MCF 10A (cell line): ENCODE data around the gene ARHGEF37. TPM values are rescaled to one million over a fixed set of nuclear protein-coding genes. Genes with fewer than 3 reads are reported as not detected.
A peak's percentile ranks its signal among the peaks of the same experiment; 100 is the strongest.

Source experiments
- BruUV-seq: library from RNA; stranded (reverse); fragments of 400-500 nt; replicated peaks from 2 replicates; lab custom pipeline; 2021; lab: Mats Ljungman, UMichigan
- CTCF ChIA-PET: fragments of 300-600 bp; sonication (Branson Sonifier 250); formaldehyde crosslinking; extraction: SDS; loops from one replicate; lab custom pipeline; 2021; ENCODE audit warnings: antibody characterized with exemption, inconsistent platforms; lab: Yijun Ruan, JAX
- POLR2A ChIA-PET: fragments of 300-600, 350-650 bp; sonication (Branson Sonifier 250); formaldehyde crosslinking; extraction: SDS; loops from one replicate; lab custom pipeline; 2020; ENCODE audit warnings: antibody characterized with exemption, inconsistent platforms; lab: Yijun Ruan, JAX
- DNase-seq: peaks from one replicate; pipeline ENCODE4 v3.0.0-alpha.2; 2018; ENCODE audit not compliant: unreplicated experiment
- H3K27ac Mint-ChIP-seq: one replicate; pipeline ENCODE4 v1.8.0; 2022; ENCODE audit warnings: mild to moderate bottlenecking, low read depth, mixed read lengths; ENCODE audit not compliant: unreplicated experiment
- H3K27me3 Mint-ChIP-seq: one replicate; pipeline ENCODE4 v1.8.0; 2022; ENCODE audit warnings: mixed read lengths; ENCODE audit not compliant: insufficient read depth, unreplicated experiment
- H3K36me3 Mint-ChIP-seq: one replicate; pipeline ENCODE4 v1.8.0; 2022; ENCODE audit warnings: mild to moderate bottlenecking, moderate library complexity, mixed read lengths; ENCODE audit not compliant: insufficient read depth, unreplicated experiment
- H3K4me1 Mint-ChIP-seq: one replicate; pipeline ENCODE4 v1.8.0; 2022; ENCODE audit warnings: mixed read lengths; ENCODE audit not compliant: insufficient read depth, unreplicated experiment
- H3K4me3 Mint-ChIP-seq: one replicate; pipeline ENCODE4 v1.8.0; 2022; ENCODE audit warnings: mild to moderate bottlenecking, moderate library complexity, mixed read lengths; ENCODE audit not compliant: unreplicated experiment
- H3K9me3 Mint-ChIP-seq: one replicate; pipeline ENCODE4 v1.8.0; 2022; ENCODE audit warnings: mixed read lengths; ENCODE audit not compliant: unreplicated experiment
- intact Hi-C: fragments of 100-400 bp; cut with micrococcal nuclease; formaldehyde crosslinking; loops from 2 replicates; pipeline ENCODE4 v1.14.1; 2022
- total RNA-seq: library from RNA; stranded (reverse); gene quantifications from 2 replicates; pipeline ENCODE4 v1.2.3, GENCODE V29; 2022
- TF ChIP-seq, protein P1 (sequence below): fragments of 200-600 bp; IDR thresholded peaks from one replicate; pipeline ENCODE4 v1.8.0; 2022; ENCODE audit warnings: antibody characterized with exemption, mild to moderate bottlenecking; ENCODE audit not compliant: unreplicated experiment

Gene ARHGEF37
- total RNA-seq, 1 experiment from 2014 or later: 3.9 TPM

DNA sequence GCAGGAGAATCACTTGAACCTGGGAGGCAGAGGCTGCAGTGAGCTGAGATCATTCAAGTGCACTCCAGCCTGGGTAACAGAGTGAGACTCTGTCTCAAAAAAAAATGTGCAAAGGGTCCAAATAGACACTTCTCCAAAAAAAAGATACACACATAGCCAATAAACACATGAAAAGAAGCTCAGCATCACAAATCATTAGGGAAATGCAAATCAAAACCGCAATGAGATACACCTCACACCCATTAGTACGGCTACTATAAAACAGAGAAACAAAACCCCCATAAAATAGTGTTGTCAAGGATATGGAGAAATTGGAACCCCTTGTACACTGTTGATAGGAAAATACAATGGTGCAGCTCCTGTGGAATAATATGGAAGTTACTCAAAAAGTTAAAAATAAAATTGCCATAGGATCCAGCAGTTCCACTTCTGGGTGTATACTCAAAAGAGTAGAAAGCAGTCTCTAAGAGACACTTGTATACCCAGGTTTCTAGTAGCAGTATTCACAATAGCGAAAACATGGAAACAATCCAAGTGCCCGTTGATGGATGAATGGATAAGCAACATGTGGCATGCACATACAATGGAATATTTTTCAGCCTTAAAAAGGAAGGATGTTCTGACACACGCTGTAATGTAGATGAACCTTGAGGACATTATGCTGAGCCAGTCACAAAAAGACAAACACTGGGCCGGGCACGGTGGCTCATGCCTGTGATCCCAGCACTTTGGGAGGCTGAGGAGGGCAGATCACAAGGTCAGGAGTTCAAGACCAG lies 91.6 kb downstream of the ARHGEF37 start:
- Mint-ChIP-seq H3K4me3 (no peak overlapping the region), H3K4me1 (peaks cover 7% of the 10 kb centered on the region), H3K27ac (no peak overlapping the region), H3K27me3 (peaks cover 12% of the 10 kb centered on the region), H3K36me3 (no peaks in the 10 kb centered on the region), H3K9me3 (peaks cover 5% of the 10 kb centered on the region)
- no TSS peak for BruUV-seq
- TF ChIP-seq, protein P1, sequence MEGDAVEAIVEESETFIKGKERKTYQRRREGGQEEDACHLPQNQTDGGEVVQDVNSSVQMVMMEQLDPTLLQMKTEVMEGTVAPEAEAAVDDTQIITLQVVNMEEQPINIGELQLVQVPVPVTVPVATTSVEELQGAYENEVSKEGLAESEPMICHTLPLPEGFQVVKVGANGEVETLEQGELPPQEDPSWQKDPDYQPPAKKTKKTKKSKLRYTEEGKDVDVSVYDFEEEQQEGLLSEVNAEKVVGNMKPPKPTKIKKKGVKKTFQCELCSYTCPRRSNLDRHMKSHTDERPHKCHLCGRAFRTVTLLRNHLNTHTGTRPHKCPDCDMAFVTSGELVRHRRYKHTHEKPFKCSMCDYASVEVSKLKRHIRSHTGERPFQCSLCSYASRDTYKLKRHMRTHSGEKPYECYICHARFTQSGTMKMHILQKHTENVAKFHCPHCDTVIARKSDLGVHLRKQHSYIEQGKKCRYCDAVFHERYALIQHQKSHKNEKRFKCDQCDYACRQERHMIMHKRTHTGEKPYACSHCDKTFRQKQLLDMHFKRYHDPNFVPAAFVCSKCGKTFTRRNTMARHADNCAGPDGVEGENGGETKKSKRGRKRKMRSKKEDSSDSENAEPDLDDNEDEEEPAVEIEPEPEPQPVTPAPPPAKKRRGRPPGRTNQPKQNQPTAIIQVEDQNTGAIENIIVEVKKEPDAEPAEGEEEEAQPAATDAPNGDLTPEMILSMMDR: no peak
- DNase-seq: no peak
- ChIA-PET CTCF (interaction anchor here (0.6 kb wide), 3 partner anchors 11 to 208 kb away, joined by 3 to 4 read pairs (median 4); no protein-coding TSS in a partner anchor), POLR2A (interaction anchor here (0.6 to 0.8 kb wide), 2 partner anchors 75 to 595 kb away, joined by 3 to 4 read pairs; no protein-coding TSS in a partner anchor)
- intact Hi-C loops: no loop called here

DNA sequence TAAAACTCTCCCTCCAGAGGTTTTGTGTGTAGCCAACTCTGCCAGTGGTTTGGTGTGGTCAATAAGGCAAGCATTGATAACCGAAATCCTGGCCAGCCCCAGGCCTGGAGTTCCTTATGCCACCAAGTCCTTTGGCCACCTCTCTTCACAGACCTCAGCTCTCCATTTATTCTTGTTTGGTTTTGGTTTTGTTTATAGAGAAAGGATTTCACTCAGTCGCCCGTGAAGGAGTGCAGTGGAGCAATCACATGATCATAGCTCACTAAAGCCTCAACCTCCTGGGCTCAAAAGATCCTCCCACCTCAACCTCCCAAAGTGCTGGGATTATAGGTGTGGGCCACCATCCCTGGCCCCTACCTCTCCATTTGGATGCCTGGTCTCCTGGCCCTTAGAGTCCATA lies 93.4 kb downstream of the ARHGEF37 start:
- H3K36me3 Mint-ChIP-seq: no peaks in the 10 kb centered on the region
- no peak overlapping the region for H3K27ac Mint-ChIP-seq
- BruUV-seq: no TSS peak
- H3K4me1 Mint-ChIP-seq: peaks cover 7% of the 10 kb centered on the region
- no peak overlapping the region for H3K4me3 Mint-ChIP-seq
- DNase-seq: no peak
- intact Hi-C loops: no loop called here
- no peaks in the 10 kb centered on the region for H3K9me3 Mint-ChIP-seq
- CTCF ChIA-PET: interaction anchor here (1.4 kb wide), 1 partner anchor 7 kb away, joined by 5 read pairs; no protein-coding TSS in a partner anchor
- H3K27me3 Mint-ChIP-seq: peaks cover 12% of the 10 kb centered on the region
- POLR2A ChIA-PET: interaction anchor here (0.7 to 1.3 kb wide), 2 partner anchors 21 to 55 kb away, joined by 3 read pairs; partner anchors contain the start of gene PPARGC1B
- TF ChIP-seq, protein P1: no peak

DNA sequence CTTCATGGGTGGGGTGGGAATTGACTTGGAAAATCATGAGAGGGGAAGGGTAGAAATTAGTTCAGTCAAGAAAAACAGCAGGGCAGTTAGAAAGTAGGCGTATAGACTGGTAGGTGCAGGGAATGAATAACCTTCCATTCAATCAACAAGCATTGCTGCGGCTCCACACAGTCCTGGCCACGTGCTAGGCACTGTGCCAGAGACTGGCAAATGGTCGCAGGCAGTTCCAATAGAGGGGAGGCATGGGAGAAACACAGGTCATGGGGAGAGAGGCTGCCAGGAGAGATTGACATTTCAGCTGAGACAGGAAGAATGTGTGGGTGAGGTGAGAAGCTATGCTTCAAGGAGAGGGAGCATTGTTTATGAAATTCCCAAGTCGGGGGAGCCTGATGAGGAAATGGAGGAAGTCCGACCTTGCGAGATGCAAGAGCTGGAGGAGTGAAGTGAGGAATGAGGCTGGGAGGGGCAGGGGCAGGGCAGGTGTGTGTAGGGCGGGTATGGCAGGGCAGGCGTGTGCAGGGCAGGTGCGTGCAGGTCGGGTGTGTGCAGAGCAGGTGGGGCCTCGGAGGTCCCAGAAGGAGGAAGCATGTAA lies 94.4 kb downstream of the ARHGEF37 start:
- H3K9me3 Mint-ChIP-seq: no peaks in the 10 kb centered on the region
- intact Hi-C loops: no loop called here
- BruUV-seq: no TSS peak
- H3K36me3 Mint-ChIP-seq: no peaks in the 10 kb centered on the region
- peak; percentile 84 for DNase-seq
- peak overlapping the region; percentile 5 for H3K27ac Mint-ChIP-seq
- no peak overlapping the region for H3K4me3 Mint-ChIP-seq
- H3K27me3 Mint-ChIP-seq: peaks cover 12% of the 10 kb centered on the region
- H3K4me1 Mint-ChIP-seq: peaks cover 7% of the 10 kb centered on the region
- ChIA-PET CTCF (interaction anchor here (0.6 to 1.4 kb wide), 3 partner anchors 8 to 161 kb away, joined by 3 to 5 read pairs (median 4); no protein-coding TSS in a partner anchor), POLR2A (interaction anchor here (0.5 kb wide), 1 partner anchor 29 kb away, joined by 3 read pairs; no protein-coding TSS in a partner anchor)
- TF ChIP-seq, protein P1: no peak

DNA sequence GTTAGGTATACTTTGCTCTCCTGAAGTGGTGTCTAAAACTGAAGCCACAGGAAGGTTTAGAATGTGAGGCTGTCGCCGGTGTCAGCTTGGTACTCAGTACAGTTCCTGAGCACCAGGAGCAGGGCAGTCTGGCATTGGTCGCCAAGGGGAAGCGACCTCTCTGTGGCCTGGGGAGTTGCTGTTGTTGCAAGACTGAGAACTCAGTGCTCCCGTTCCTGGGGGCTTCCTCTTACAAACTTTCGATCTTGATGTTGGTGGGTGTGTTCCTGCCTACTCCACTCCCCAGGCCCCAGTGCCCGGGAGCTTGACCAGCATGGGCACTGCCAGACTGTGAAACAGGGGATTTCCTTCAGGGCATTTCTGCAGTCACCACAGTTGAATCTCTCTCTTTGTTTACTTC lies 96.4 kb downstream of the ARHGEF37 start:
- H3K27me3 Mint-ChIP-seq: peaks cover 22% of the 10 kb centered on the region
- no TSS peak for BruUV-seq
- H3K36me3 Mint-ChIP-seq: no peaks in the 10 kb centered on the region
- TF ChIP-seq, protein P1: no peak
- POLR2A ChIA-PET: interaction anchor here (0.7 to 1.2 kb wide), 2 partner anchors 30 to 143 kb away, joined by 3 to 4 read pairs; no protein-coding TSS in a partner anchor
- H3K4me1 Mint-ChIP-seq: peaks cover 7% of the 10 kb centered on the region
- H3K27ac Mint-ChIP-seq: no peak overlapping the region
- no peaks in the 10 kb centered on the region for H3K9me3 Mint-ChIP-seq
- no peak for DNase-seq
- intact Hi-C loops: no loop called here
- no peak overlapping the region for H3K4me3 Mint-ChIP-seq
- CTCF ChIA-PET: interaction anchor here (0.5 to 3.1 kb wide), 7 partner anchors 9 to 175 kb away, joined by 3 to 27 read pairs (median 3); no protein-coding TSS in a partner anchor
